Hepatocyte (in vitro differentiated cells): ENCODE results near the gene ADGRB2. TPM values are rescaled to one million over a fixed set of nuclear protein-coding genes. Genes with fewer than 3 reads are reported as not detected.

Source experiments
- DNase-seq: peaks from one replicate; pipeline ENCODE4 v3.0.0-alpha.2; 2016; ENCODE audit warnings: low spot score
- H2AFZ ChIP-seq: fragments of 200-600 bp; sonication (generic); 2 replicates; pipeline ENCODE4 v1.6.0; 2016; ENCODE audit warnings: antibody characterized with exemption, mild to moderate bottlenecking
- H3K27ac ChIP-seq: fragments of 200-600 bp; sonication (generic); 2 replicates; pipeline ENCODE4 v1.5.1; 2016; ENCODE audit warnings: mild to moderate bottlenecking
- H3K27me3 ChIP-seq: fragments of 200-600 bp; sonication (generic); 2 replicates; pipeline ENCODE4 v1.6.1; 2016
- H3K36me3 ChIP-seq: fragments of 200-600 bp; sonication (generic); replicated peaks from 2 replicates; pipeline ENCODE4 v1.5.1; 2016; ENCODE audit warnings: low read depth; ENCODE audit not compliant: insufficient read depth
- H3K4me1 ChIP-seq: fragments of 200-600 bp; sonication (generic); 2 replicates; pipeline ENCODE4 v1.5.1; 2016; ENCODE audit warnings: mild to moderate bottlenecking, moderate library complexity; ENCODE audit not compliant: insufficient read depth
- H3K4me2 ChIP-seq: fragments of 200-600 bp; sonication (generic); 2 replicates; pipeline ENCODE4 v1.6.0; 2016
- H3K4me3 ChIP-seq: fragments of 200-600 bp; sonication (generic); 2 replicates; pipeline ENCODE4 v1.5.1; 2016; ENCODE audit warnings: mild to moderate bottlenecking
- H3K79me2 ChIP-seq: fragments of 200-600 bp; sonication (generic); 2 replicates; pipeline ENCODE4 v1.6.0; 2017; ENCODE audit warnings: mild to moderate bottlenecking
- H3K9me2 ChIP-seq: fragments of 200-600 bp; sonication (generic); replicated peaks from 2 replicates; pipeline ENCODE4 v1.6.0; 2017; ENCODE audit warnings: mild to moderate bottlenecking; ENCODE audit not compliant: insufficient read depth
- H3K9me3 ChIP-seq: fragments of 200-600 bp; sonication (generic); 2 replicates; pipeline ENCODE4 v1.5.1; 2016; ENCODE audit warnings: low read depth, mild to moderate bottlenecking
- H4K20me1 ChIP-seq: fragments of 200-600 bp; sonication (generic); 2 replicates; pipeline ENCODE4 v1.6.0; 2016; ENCODE audit warnings: mild to moderate bottlenecking; ENCODE audit not compliant: insufficient read depth, poor library complexity, severe bottlenecking
- EZH2 ChIP-seq: fragments of 200-600 bp; sonication (generic); IDR thresholded peaks from 2 replicates; pipeline ENCODE4 v1.6.1; 2016; ENCODE audit warnings: antibody characterized with exemption, mild to moderate bottlenecking, borderline replicate concordance
- EZH2phosphoT487 ChIP-seq: fragments of 200-600 bp; sonication (generic); IDR thresholded peaks from one replicate; pipeline ENCODE4 v1.6.1; 2018; ENCODE audit warnings: antibody characterized with exemption, mild to moderate bottlenecking, low read depth, moderate library complexity; ENCODE audit not compliant: unreplicated experiment, severe bottlenecking
- WGBS: methylation state at CpG from one replicate; pipeline ENCODE4 v1.1.6; 2016; ENCODE audit warnings: low lambda C conversion rate; ENCODE audit errors: missing lambda C conversion rate; 5-methylcytosine and 5-hydroxymethylcytosine counted together
- polyA plus RNA-seq: library from polyadenylated mRNA; unstranded; fragments of >200 nt; fragmentation: Nextera tagmentation; extraction: Ambion mirVana; gene quantifications from 2 replicates; pipeline ENCODE4 v1.2.1, GENCODE V29; 2016
- total RNA-seq: library from RNA; depleted of rRNA; stranded (reverse); fragments of >200 nt; gene quantifications from 2 replicates; pipeline ENCODE4 v1.2.3, GENCODE V29; 2014
- TF ChIP-seq, protein P1 (sequence below): fragments of 200-600 bp; sonication (generic); IDR thresholded peaks from 2 replicates; pipeline ENCODE4 v1.5.1; 2016; ENCODE audit warnings: antibody characterized with exemption, mild to moderate bottlenecking; ENCODE audit not compliant: poor library complexity

The ADGRB2 gene
- total and polyA plus RNA-seq, 2 experiments from 2014 or later: 7.7 to 10.5 TPM

DNA sequence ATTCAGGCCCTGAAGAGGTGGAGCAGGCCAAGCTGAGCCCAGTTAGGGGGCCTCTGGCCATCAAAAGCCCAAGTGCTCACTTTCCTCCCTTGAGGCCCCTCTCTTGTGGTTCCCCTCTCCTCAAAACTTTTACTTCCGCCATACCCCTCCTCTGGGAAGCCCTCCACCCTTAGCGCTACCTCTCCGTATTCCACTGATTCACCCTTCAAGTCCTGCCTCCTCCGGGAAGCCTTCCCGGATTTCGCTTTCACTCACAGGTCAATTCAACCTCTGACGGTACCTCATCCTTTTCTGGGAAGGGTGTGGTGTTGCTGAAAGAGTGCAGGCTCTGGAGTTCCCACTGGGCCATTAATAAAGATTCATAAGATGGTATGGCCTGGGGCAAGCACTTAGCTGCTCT lies 32.6 kb upstream of the ADGRB2 start:
- Histone ChIP-seq H4K20me1 (no peaks in the 10 kb centered on the region), H3K4me1 (peaks cover 7% of the 10 kb centered on the region), H3K9me2 (no peaks in the 10 kb centered on the region), H3K9me3 (no peaks in the 10 kb centered on the region), H2AFZ (no peak overlapping the region), H3K27ac (no peak overlapping the region), H3K36me3 (no peaks in the 10 kb centered on the region), H3K4me2 (no peak overlapping the region), H3K27me3 (no peaks in the 10 kb centered on the region), H3K4me3 (no peak overlapping the region), H3K79me2 (no peaks in the 10 kb centered on the region)
- DNase-seq: no peak
- TF ChIP-seq, protein P1, sequence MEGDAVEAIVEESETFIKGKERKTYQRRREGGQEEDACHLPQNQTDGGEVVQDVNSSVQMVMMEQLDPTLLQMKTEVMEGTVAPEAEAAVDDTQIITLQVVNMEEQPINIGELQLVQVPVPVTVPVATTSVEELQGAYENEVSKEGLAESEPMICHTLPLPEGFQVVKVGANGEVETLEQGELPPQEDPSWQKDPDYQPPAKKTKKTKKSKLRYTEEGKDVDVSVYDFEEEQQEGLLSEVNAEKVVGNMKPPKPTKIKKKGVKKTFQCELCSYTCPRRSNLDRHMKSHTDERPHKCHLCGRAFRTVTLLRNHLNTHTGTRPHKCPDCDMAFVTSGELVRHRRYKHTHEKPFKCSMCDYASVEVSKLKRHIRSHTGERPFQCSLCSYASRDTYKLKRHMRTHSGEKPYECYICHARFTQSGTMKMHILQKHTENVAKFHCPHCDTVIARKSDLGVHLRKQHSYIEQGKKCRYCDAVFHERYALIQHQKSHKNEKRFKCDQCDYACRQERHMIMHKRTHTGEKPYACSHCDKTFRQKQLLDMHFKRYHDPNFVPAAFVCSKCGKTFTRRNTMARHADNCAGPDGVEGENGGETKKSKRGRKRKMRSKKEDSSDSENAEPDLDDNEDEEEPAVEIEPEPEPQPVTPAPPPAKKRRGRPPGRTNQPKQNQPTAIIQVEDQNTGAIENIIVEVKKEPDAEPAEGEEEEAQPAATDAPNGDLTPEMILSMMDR: no peak
- TF ChIP-seq EZH2 (no peak), EZH2phosphoT487 (no peak)
- 95% methylated on average over 7 of the region's 7 CpGs for WGBS

- Histone ChIP-seq H2AFZ (no peak overlapping the region), H3K36me3 (no peaks in the 10 kb centered on the region), H3K79me2 (no peaks in the 10 kb centered on the region), H3K27me3 (no peaks in the 10 kb centered on the region), H3K4me3 (no peak overlapping the region), H3K27ac (no peak overlapping the region), H4K20me1 (no peaks in the 10 kb centered on the region), H3K9me2 (no peaks in the 10 kb centered on the region), H3K9me3 (no peaks in the 10 kb centered on the region), H3K4me1 (peaks cover 7% of the 10 kb centered on the region), H3K4me2 (no peak overlapping the region)
- 86% methylated on average over 13 of the region's 13 CpGs for WGBS
- TF ChIP-seq EZH2 (no peak), EZH2phosphoT487 (no peak)
- TF ChIP-seq, protein P1: no peak
- DNase-seq: peak; percentile 54
Measured at GRCh38 chr1:31795801-31796621, 31.9 kb upstream of the ADGRB2 start.

- no peak for DNase-seq
- H3K4me2 ChIP-seq: no peak overlapping the region
- H3K36me3 ChIP-seq: no peaks in the 10 kb centered on the region
- peaks cover 7% of the 10 kb centered on the region for H3K4me1 ChIP-seq
- no peak overlapping the region for H3K27ac ChIP-seq
- no peak overlapping the region for H2AFZ ChIP-seq
- H3K79me2 ChIP-seq: no peaks in the 10 kb centered on the region
- no peak for TF ChIP-seq EZH2
- TF ChIP-seq, protein P1: no peak
- no peak for TF ChIP-seq EZH2phosphoT487
- 79% methylated on average over 2 of the region's 2 CpGs for WGBS
- no peaks in the 10 kb centered on the region for H3K27me3 ChIP-seq
- no peak overlapping the region for H3K4me3 ChIP-seq
- H4K20me1 ChIP-seq: no peaks in the 10 kb centered on the region
- no peaks in the 10 kb centered on the region for H3K9me3 ChIP-seq
- no peaks in the 10 kb centered on the region for H3K9me2 ChIP-seq
Measured at GRCh38 chr1:31795096-31795675, 31.0 kb upstream of the ADGRB2 start.
